ENCODE results near the gene QKI. TPM values are rescaled to one million over a fixed set of nuclear protein-coding genes. Genes with fewer than 3 reads are reported as not detected.

The QKI gene
- total and polyA plus RNA-seq, 10 of the 15 experiments (the other 5 are each of a cell fraction or from before 2014, with no cell fraction given) = 4.7 to 72.5 (median 38.9) TPM

GRCh38 chr6:163387317-163387716 is 27.2 kb upstream of the QKI start:
- ATAC-seq (no peak), FAIRE-seq (no peak), DNase-seq (ENCODE audit: low read depth, low spot score) (no peak)
- Histone ChIP-seq H3K79me2 (ENCODE audit: control insufficient read depth, insufficient read depth, low read length) (no peaks in the 10 kb centered on the region), H3K27ac (ENCODE audit: control insufficient read depth, insufficient read depth) (no peak overlapping the region), H3K4me3 (no peak overlapping the region), H3K9me3 (replicated peaks; ENCODE audit: control insufficient read depth, insufficient read depth, low read length) (peaks cover 2% of the 10 kb centered on the region; the same call in 1 of the 3 replicates), H4K20me1 (ENCODE audit: control insufficient read depth, insufficient read depth) (no peaks in the 10 kb centered on the region), H3K36me3 (ENCODE audit: control insufficient read depth in 2 of 2, insufficient read depth in 2 of 2, low read length in 1 of 2) (no peaks in the 10 kb centered on the region), H3K9ac (ENCODE audit: control insufficient read depth, insufficient read depth, low read length) (no peak overlapping the region), H3K4me2 (ENCODE audit: control insufficient read depth, insufficient read depth) (no peak overlapping the region), H2AFZ (ENCODE audit: control insufficient read depth, low read depth, low read length) (no peak overlapping the region), H3K4me1 (ENCODE audit: control insufficient read depth, insufficient read depth, low read length) (no peaks in the 10 kb centered on the region), H3K27me3 (replicated peaks in 1 of 2; ENCODE audit: control insufficient read depth in 2 of 2, insufficient read depth in 2 of 2, low read length in 1 of 2) (no peaks in the 10 kb centered on the region)
- ChIA-PET CTCF (no interaction called here), SMC1A (ENCODE audit: uncharacterized antibody, unreplicated experiment) (no interaction called here), RAD21 (ENCODE audit: unreplicated experiment) (no interaction called here), POLR2A (no interaction called here)
- no peak for TF ChIP-seq ZZZ3 (IDR thresholded peaks at IDR 0.05; ENCODE audit: control insufficient read depth, insufficient read length, low read depth)
- TF ChIP-seq SREBF1 (IDR thresholded peaks at IDR 0.05; ENCODE audit: low read length) = no peak
- no peak for TF ChIP-seq BACH1 (IDR thresholded peaks at IDR 0.05; ENCODE audit: borderline replicate concordance)
- TF ChIP-seq ZNF24 (IDR thresholded peaks at IDR 0.05) = no peak
- 54% methylated on average over 5 of the region's 5 CpGs for WGBS (ENCODE audit: insufficient coverage, insufficient replicate concordance, low lambda C conversion rate, missing lambda C conversion rate)
- BruUV-seq (replicated peaks) = no TSS peak
- intact Hi-C loops (cut with micrococcal nuclease; ENCODE audit: unreplicated experiment) (no loop called here), in situ Hi-C loops (cut with MboI) (no loop called here)

- FAIRE-seq (no peak), ATAC-seq (no peak), DNase-seq (ENCODE audit: low read depth, low spot score) (no peak)
- Histone ChIP-seq H4K20me1 (ENCODE audit: control insufficient read depth, insufficient read depth) (no peaks in the 10 kb centered on the region), H3K9me3 (replicated peaks; ENCODE audit: control insufficient read depth, insufficient read depth, low read length) (no peaks in the 10 kb centered on the region; the same call in 2 of the 3 replicates), H3K9ac (ENCODE audit: control insufficient read depth, insufficient read depth, low read length) (no peak overlapping the region), H3K4me2 (ENCODE audit: control insufficient read depth, insufficient read depth) (no peak overlapping the region), H3K36me3 (ENCODE audit: control insufficient read depth in 2 of 2, insufficient read depth in 2 of 2, low read length in 1 of 2) (no peaks in the 10 kb centered on the region), H3K27me3 (replicated peaks in 1 of 2; ENCODE audit: control insufficient read depth in 2 of 2, insufficient read depth in 2 of 2, low read length in 1 of 2) (no peaks in the 10 kb centered on the region), H3K79me2 (ENCODE audit: control insufficient read depth, insufficient read depth, low read length) (no peaks in the 10 kb centered on the region), H2AFZ (ENCODE audit: control insufficient read depth, low read depth, low read length) (no peak overlapping the region), H3K27ac (ENCODE audit: control insufficient read depth, insufficient read depth) (no peak overlapping the region), H3K4me1 (ENCODE audit: control insufficient read depth, insufficient read depth, low read length) (no peaks in the 10 kb centered on the region), H3K4me3 (no peak overlapping the region)
- BruUV-seq (replicated peaks) = no TSS peak
- SMC1A ChIA-PET (ENCODE audit: uncharacterized antibody, unreplicated experiment) = no interaction called here
- no peak for TF ChIP-seq SMARCA5 (IDR thresholded peaks at IDR 0.05)
- no peak for TF ChIP-seq CREB1 (IDR thresholded peaks at IDR 0.05; ENCODE audit: low read depth)
- no peak for TF ChIP-seq KDM1A (IDR thresholded peaks at IDR 0.05; ENCODE audit: borderline replicate concordance)
- RAD21 ChIA-PET (ENCODE audit: unreplicated experiment) = no interaction called here
- intact Hi-C loops (cut with micrococcal nuclease; ENCODE audit: unreplicated experiment) (no loop called here), in situ Hi-C loops (cut with MboI) (no loop called here)
- WGBS (ENCODE audit: insufficient coverage, insufficient replicate concordance, low lambda C conversion rate, missing lambda C conversion rate) = 50% methylated on average over 4 of the region's 4 CpGs
- POLR2A ChIA-PET = no interaction called here
- CTCF ChIA-PET = no interaction called here
Observed at GRCh38 chr6:163389354-163389753, 25.2 kb upstream of the QKI start.
